Limb (tissue), 2 donors: Measurements from ENCODE around the gene DPCD.

Source experiments
- DNase-seq, 2 donors: peaks; one replicate each; pipeline ENCODE4 v3.0.0-alpha.2; 2016; ENCODE audit errors: extremely low spot score in 2 of 2

The DPCD gene

GRCh38 chr10:101587725-101588653 is at the start of gene DPCD, which contains the start of gene POLL:
Gene DPCD (plus strand): TSS chr10:101588321. CDS start chr10:101588337, 16 bp downstream.
Gene POLL (minus strand): TSS chr10:101588257. CDS start chr10:101587360, 897 bp downstream.
- DNase-seq, result peak; percentile 96 to 97

DNA sequence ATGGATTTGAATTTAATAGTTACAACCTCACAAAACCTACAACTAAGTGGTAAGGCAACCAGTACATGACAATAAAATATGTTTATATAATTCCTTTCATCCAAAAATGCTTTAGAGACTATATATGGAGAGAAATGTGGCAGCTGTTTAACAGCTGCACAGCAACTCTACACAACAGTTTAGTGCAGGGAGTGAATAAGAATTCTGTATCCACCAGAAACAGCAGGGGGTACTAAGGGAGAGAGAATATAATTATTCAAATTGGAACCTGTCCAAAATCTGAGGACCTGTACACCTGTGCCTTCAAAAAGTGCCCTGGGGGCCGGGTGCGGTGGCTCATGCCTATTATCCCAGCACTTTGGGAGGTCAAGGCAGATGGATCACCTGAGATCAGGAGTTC is 49.7 kb upstream of the DPCD start:
- DNase-seq, result peak in 1 of 2 donors; percentile 27

GRCh38 chr10:101545898-101546297 is 42.2 kb upstream of the DPCD start:
- DNase-seq, result no peak

GRCh38 chr10:101550965-101551364 is 37.2 kb upstream of the DPCD start:
- DNase-seq, result no peak

DNA sequence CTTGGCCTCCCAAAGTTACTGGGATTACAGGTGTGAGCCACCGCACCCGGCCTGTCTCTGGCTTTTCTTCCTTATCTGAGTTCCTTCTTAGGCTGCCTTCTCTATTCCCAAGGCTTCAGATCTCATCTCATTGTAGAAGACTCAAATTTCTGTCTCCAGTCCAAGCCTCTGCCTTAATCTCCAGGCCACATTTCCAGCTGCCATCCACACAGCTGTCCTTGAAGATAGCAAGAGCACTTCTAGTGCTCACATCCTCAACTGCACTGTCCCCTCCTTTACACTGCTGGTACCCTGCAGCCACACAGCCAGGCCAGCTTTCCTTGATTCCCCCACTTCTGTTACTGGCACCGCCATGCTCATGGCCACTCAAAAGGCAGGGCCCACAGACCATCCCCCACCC is 35.7 kb upstream of the DPCD start:
- no peak for DNase-seq

- DNase-seq, result no peak
Measured at GRCh38 chr10:101557541-101557940, 30.6 kb upstream of the DPCD start.

DNA sequence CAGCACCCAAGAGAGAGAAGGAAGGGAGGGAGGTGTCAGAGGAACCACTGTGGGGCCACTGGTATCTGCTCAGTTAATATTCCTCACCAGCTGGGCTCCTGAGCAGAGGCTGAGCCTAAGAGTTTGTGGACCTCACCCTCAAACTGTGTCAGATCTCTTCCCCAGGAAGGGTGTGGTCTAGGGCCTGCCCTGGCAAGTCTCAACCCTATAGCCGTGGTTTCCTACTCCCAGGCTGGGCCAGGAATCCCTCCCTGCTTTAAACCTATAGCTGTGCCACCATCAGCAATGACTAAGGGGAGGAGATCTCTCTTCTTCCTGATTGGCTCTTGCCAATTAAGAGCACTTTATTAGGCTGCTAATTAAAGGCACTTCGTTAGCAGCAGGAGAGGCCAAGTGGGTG is 29.9 kb upstream of the DPCD start:
- DNase-seq, result no peak

DNA sequence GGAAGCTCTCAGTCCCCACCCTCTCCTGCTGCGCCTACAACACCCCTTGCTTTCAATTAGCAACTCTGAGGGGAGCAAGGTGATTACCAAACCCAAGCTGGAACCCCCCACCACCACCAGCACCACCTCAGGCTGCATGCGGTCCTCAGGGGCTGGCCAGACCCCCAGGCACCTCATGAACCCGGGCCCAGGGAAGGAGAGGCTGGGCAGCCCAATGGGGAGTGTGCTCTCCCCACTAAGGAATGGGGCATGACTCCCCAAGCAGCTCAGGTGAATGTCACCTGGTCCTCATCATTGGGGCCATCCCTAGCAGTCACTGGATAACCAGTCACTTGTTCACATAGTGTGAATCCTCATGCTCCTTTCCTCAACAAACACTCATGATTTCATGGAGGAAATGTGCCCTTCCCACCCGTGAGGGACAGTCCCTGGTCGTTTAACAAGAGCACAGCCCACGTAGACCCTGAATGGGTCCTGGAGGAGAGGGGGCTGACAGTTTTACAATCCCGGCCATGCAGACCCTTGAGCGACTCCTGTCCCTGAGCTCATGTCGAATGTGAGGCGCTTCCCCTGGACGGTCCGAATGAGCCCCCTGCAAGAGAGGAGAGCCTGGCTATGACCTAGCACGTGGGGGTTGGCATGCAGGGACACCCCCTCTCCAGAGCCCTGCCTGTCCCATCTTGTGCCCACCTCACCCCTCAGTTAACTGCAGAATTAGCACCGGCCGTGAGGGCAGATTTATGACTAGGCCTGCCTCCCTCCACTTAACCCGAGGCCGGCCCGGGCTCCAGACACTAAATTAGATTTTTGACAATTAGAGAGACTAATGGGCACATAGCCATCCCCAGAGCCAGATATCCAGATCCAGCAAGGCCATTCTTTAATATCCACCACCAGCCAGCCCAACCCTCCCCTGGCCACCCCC is 29.2 kb upstream of the DPCD start:
- no peak for DNase-seq

GRCh38 chr10:101559596-101560297 is 28.4 kb upstream of the DPCD start:
- DNase-seq, result no peak

- DNase-seq, result no peak
Measured at GRCh38 chr10:101560298-101561067, 27.6 kb upstream of the DPCD start.

GRCh38 chr10:101561068-101561915 is 26.8 kb upstream of the DPCD start:
- DNase-seq, result no peak

DNA sequence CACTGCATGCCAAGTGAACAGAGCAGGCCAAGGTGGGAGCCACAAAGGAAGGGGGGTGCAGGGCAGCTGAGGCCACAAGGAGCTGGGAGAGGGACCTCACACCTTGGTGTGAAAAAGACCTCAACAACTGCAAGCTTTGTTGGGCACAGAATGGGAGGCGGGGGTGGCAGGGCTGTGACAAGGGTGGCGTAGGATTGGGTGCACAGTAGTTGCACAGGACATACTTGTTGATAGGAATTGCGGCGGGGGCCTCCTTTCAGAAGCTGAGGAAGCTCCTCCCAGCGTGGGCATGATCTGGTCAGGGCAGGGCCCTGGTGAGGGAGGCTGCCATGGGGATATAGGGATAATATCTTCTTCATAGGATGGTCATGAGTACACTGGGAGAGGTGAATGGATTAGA is 25.9 kb upstream of the DPCD start:
- no peak for DNase-seq

- no peak for DNase-seq
Measured at GRCh38 chr10:101563007-101563406, 25.1 kb upstream of the DPCD start.

- no peak for DNase-seq
Measured at GRCh38 chr10:101563497-101564040, 24.6 kb upstream of the DPCD start.

- DNase-seq, result no peak
Measured at GRCh38 chr10:101564490-101564991, 23.6 kb upstream of the DPCD start.

DNA sequence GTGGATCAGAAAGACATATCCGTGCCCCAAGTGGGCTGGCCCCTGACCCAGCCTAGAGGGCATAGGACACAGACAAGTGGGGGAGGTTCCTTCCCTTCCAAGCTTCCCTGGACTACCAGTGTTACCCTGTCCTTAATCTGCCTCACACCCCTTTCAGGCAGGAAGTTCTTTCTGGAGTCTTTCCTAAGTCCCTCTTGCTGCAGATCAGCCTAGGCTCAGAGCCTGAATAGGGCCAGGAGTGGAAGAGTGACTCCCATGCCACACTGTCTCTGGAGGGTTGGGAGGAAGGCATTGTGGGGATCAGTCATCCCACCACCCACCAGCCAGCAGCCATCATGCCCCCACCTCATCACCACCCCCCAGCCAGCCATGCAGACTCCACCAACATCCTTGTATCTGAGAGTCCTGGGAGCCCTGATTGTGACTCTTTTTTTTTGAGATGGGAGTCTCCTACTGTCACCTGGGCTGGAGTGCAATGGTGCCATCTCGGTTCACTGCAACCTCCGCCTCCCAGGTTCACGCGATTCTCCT is 22.7 kb upstream of the DPCD start:
- no peak for DNase-seq

- no peak for DNase-seq
Measured at GRCh38 chr10:101565936-101566332, 22.2 kb upstream of the DPCD start.

DNA sequence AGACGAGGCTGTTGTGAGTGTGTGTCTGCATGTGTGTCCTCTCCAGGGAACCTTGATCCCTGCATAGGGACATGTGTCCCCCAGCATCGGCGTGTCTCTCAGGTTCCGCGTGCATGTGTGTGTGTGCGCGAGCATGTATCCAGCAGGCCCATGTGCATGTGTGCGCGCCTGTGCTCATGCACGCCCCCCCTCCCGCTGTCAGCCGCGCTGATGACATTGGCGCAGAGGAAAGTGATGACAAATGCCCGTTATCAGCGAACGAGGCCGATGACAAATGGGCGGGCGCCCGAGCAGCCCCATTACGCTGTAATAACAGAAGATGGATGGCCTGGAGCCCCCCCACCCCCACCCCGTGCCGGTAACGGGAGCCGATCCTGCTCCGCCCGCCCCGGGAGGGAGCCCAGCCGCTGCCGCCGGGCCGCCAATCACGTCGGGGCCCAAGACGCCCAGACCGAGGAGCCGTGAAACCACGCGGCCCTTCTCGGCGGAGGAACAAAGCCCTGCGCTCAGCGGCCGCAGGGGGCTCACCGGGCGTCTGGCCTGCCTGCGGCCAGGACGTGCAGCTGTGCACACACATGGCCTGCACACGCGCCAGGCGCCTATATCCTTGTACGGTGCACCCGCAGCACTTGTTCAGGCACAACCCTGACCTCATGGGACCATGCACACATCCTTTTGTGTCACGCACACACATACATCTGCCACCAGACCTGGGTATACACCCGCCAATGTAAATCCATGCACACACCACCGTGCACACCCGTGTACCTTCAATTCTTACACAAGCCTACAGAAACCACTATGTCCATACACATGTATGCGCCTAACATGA is 21.6 kb upstream of the DPCD start:
- peak; percentile 8 to 70 for DNase-seq
